ENCODE data around the gene PRSS22.

DNA sequence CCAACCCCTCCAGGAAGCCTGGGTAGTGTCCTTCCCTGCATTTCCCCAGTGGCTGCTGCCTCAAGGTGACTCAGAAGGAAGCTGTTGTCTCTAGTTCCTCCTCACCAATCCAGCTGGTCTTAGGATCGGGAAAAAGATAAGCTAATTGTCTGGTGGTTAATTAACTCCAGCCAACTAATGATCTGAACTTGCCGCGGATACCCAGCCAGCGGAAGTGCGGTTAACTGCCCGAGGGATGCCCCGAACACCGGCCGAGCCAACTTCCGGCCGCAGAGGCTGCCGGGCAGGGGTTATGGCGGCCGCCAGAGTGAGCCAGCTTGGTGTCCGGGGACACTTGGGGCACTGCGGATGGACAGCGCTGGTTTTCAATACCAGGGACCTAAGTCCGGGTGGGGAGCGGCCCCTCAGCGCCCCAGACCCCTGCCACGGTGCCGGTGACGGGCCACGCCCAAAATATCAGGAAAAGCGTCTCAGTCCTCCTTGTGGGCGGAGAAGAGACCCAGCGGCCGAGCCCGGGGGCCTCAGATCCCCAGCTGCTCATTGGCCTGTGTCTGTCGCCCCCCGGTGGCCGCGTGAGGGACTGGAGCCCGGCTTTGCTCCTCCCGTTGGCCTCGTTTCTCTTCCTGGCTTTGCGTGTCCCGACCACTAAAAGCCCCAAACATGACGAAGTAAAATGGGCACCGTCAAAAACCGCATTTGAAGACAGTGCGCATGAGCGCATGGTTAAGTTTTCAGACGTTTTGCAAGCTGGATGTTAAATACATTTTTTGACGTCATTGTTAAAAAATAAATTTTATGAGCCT is 10.2 kb upstream of the PRSS22 start:
- TF ChIP-seq CTCF (conservative IDR thresholded peaks at IDR 0.05; ENCODE audit: low read depth, low read length): peak; percentile 86
- no peak for TF ChIP-seq EZH2 (IDR thresholded peaks at IDR 0.05; ENCODE audit: low read length, unreplicated experiment)
